ACC112 (cell line): Measurements from ENCODE around the gene BEND3.
A peak's percentile ranks its signal among the peaks of the same experiment; 100 is the strongest.

Source experiments
- H2AFZ ChIP-seq: fragments of 200-600 bp; sonication (generic); one replicate; pipeline ENCODE4 v1.6.0; 2017; ENCODE audit warnings: antibody characterized with exemption, low read length; ENCODE audit not compliant: unreplicated experiment
- H3K27ac ChIP-seq: fragments of 200-600 bp; sonication (generic); 2 replicates; pipeline ENCODE4 v1.5.1; 2014; ENCODE audit warnings: low read depth, mild to moderate bottlenecking, antibody characterized with exemption, low read length, moderate library complexity
- H3K27me3 ChIP-seq: fragments of 200-600 bp; sonication (generic); 2 replicates; pipeline ENCODE4 v1.6.1; 2014; ENCODE audit warnings: mild to moderate bottlenecking, antibody characterized with exemption, low read length, moderate library complexity, mixed read lengths; ENCODE audit not compliant: insufficient read depth
- H3K36me3 ChIP-seq: fragments of 200-600 bp; sonication (generic); 2 replicates; pipeline ENCODE4 v1.6.1; 2016; ENCODE audit warnings: mild to moderate bottlenecking, antibody characterized with exemption, low read length, moderate library complexity, mixed read lengths; ENCODE audit not compliant: insufficient read depth
- H3K4me1 ChIP-seq: fragments of 200-600 bp; sonication (generic); one replicate; pipeline ENCODE4 v1.6.1; 2016; ENCODE audit warnings: low read length, mixed read lengths; ENCODE audit not compliant: insufficient read depth, unreplicated experiment, control insufficient read depth
- H3K4me3 ChIP-seq: fragments of 200-600 bp; sonication (generic); 2 replicates; pipeline ENCODE4 v1.5.1; 2014; ENCODE audit warnings: mild to moderate bottlenecking, low read depth, low read length
- H3K79me2 ChIP-seq: fragments of 200-600 bp; sonication (generic); one replicate; pipeline ENCODE4 v1.6.0; 2016; ENCODE audit warnings: low read length; ENCODE audit not compliant: control insufficient read depth, unreplicated experiment, insufficient read depth

The BEND3 gene

GRCh38 chr6:107066697-107067659, 48.3 kb downstream of the BEND3 start:
- Histone ChIP-seq H3K79me2 (no peaks in the 10 kb centered on the region), H3K36me3 (no peaks in the 10 kb centered on the region), H3K4me1 (peaks cover 12% of the 10 kb centered on the region), H3K4me3 (no peak overlapping the region), H3K27ac (no peak overlapping the region), H3K27me3 (no peaks in the 10 kb centered on the region), H2AFZ (no peak overlapping the region)

- Histone ChIP-seq H3K27me3 (no peaks in the 10 kb centered on the region), H3K27ac (peak overlapping the region; percentile 5; the same call in 1 of the 2 replicates), H3K4me3 (0 out of 2 replicates have a peak overlapping the region, but pooled peaks have one; percentile 19), H2AFZ (peak overlapping the region; percentile 88), H3K4me1 (peaks cover 12% of the 10 kb centered on the region), H3K79me2 (no peaks in the 10 kb centered on the region), H3K36me3 (no peaks in the 10 kb centered on the region)
Measured at GRCh38 chr6:107064579-107065065, 50.7 kb downstream of the BEND3 start.

GRCh38 chr6:107062691-107063090, 52.6 kb downstream of the BEND3 start:
- Histone ChIP-seq H3K27me3 (no peaks in the 10 kb centered on the region), H3K4me3 (no peak overlapping the region), H3K36me3 (no peaks in the 10 kb centered on the region), H2AFZ (no peak overlapping the region), H3K27ac (no peak overlapping the region), H3K79me2 (no peaks in the 10 kb centered on the region), H3K4me1 (peaks cover 12% of the 10 kb centered on the region)

GRCh38 chr6:107061125-107062020, 53.9 kb downstream of the BEND3 start:
- Histone ChIP-seq H3K4me1 (peaks cover 12% of the 10 kb centered on the region), H3K27ac (no peak overlapping the region), H2AFZ (no peak overlapping the region), H3K36me3 (no peaks in the 10 kb centered on the region), H3K27me3 (no peaks in the 10 kb centered on the region), H3K4me3 (no peak overlapping the region), H3K79me2 (no peaks in the 10 kb centered on the region)

GRCh38 chr6:107060704-107061103, 54.6 kb downstream of the BEND3 start:
- H3K27ac ChIP-seq: no peak overlapping the region
- no peaks in the 10 kb centered on the region for H3K79me2 ChIP-seq
- H3K4me1 ChIP-seq: peaks cover 12% of the 10 kb centered on the region
- no peak overlapping the region for H3K4me3 ChIP-seq
- H2AFZ ChIP-seq: no peak overlapping the region
- no peaks in the 10 kb centered on the region for H3K36me3 ChIP-seq
- H3K27me3 ChIP-seq: no peaks in the 10 kb centered on the region

- no peaks in the 10 kb centered on the region for H3K79me2 ChIP-seq
- H3K4me3 ChIP-seq: no peak overlapping the region
- no peak overlapping the region for H3K27ac ChIP-seq
- H3K36me3 ChIP-seq: no peaks in the 10 kb centered on the region
- peaks cover 2% of the 10 kb centered on the region for H3K4me1 ChIP-seq
- no peaks in the 10 kb centered on the region for H3K27me3 ChIP-seq
- H2AFZ ChIP-seq: no peak overlapping the region
Measured at GRCh38 chr6:107059606-107060005, 55.7 kb downstream of the BEND3 start.

- H2AFZ ChIP-seq: no peak overlapping the region
- no peak overlapping the region for H3K4me3 ChIP-seq
Measured at GRCh38 chr6:107057679-107058078, 57.6 kb downstream of the BEND3 start.

GRCh38 chr6:107056796-107057195, 58.5 kb downstream of the BEND3 start:
- Histone ChIP-seq H3K36me3 (no peaks in the 10 kb centered on the region), H2AFZ (no peak overlapping the region), H3K27ac (no peak overlapping the region), H3K4me3 (no peak overlapping the region), H3K79me2 (no peaks in the 10 kb centered on the region), H3K4me1 (no peaks in the 10 kb centered on the region), H3K27me3 (no peaks in the 10 kb centered on the region)

More at GRCh38 chr6:107057679-107058078, 57.6 kb downstream of the BEND3 start:
- no peaks in the 10 kb centered on the region for H3K4me1 ChIP-seq
- H3K79me2 ChIP-seq: no peaks in the 10 kb centered on the region
- H3K36me3 ChIP-seq: no peaks in the 10 kb centered on the region
- H3K27ac ChIP-seq: no peak overlapping the region
- H3K27me3 ChIP-seq: no peaks in the 10 kb centered on the region

GRCh38 chr6:107047807-107048206, 67.5 kb downstream of the BEND3 start:
- H3K27ac ChIP-seq: no peak overlapping the region
- no peak overlapping the region for H2AFZ ChIP-seq
- H3K36me3 ChIP-seq: no peaks in the 10 kb centered on the region
- H3K4me1 ChIP-seq: no peaks in the 10 kb centered on the region
- no peaks in the 10 kb centered on the region for H3K79me2 ChIP-seq
- no peaks in the 10 kb centered on the region for H3K27me3 ChIP-seq
- H3K4me3 ChIP-seq: no peak overlapping the region

- H3K79me2 ChIP-seq: no peaks in the 10 kb centered on the region
- H3K4me1 ChIP-seq: no peaks in the 10 kb centered on the region
- H3K36me3 ChIP-seq: no peaks in the 10 kb centered on the region
- no peak overlapping the region for H2AFZ ChIP-seq
- H3K27ac ChIP-seq: no peak overlapping the region
- H3K27me3 ChIP-seq: no peaks in the 10 kb centered on the region
- no peak overlapping the region for H3K4me3 ChIP-seq
Measured at GRCh38 chr6:107045826-107046675, 69.3 kb downstream of the BEND3 start.
